HepG2 (cell line): ENCODE results near the gene HCK. TPM values are rescaled to one million over a fixed set of nuclear protein-coding genes. Genes with fewer than 3 reads are reported as not detected.

Experiments used
- ATAC-seq: fragments of 200-7000 bp; cut with Tn5 transposase; 3 replicates; pipeline ENCODE4 v1.9.1; 2020; ENCODE audit warnings: mild to moderate bottlenecking, moderate library complexity
- BruUV-seq: library from RNA; stranded (reverse); fragments of 400-500 nt; replicated peaks from 2 replicates; lab custom pipeline; 2021; lab: Mats Ljungman, UMichigan
- CTCF ChIA-PET: fragments of 300-600 bp; formaldehyde crosslinking; extraction: SDS; loops from one replicate; lab custom pipeline; 2021; ENCODE audit warnings: low total read pairs, inconsistent platforms, low intra/inter-chr PET ratio; lab: Yijun Ruan, JAX
- POLR2A ChIA-PET: fragments of 350-600 bp; sonication (Branson Sonifier 250); formaldehyde crosslinking; loops from one replicate; lab custom pipeline; 2020; ENCODE audit warnings: antibody characterized with exemption, inconsistent platforms; lab: Yijun Ruan, JAX
- DNase-seq: peaks from one replicate; pipeline ENCODE4 v3.0.0-alpha.2; 2015; ENCODE audit warnings: low spot score
- FAIRE-seq: peaks from 3 replicates; lab custom pipeline; 2011; peaks lifted over from hg19 to GRCh38; lab: Jason Lieb, UNC
- H2AFZ ChIP-seq: one replicate; pipeline ENCODE4 v1.6.1; 2011; ENCODE audit warnings: low read length, inconsistent platforms
- H3K27ac ChIP-seq: fragments of 300-600 bp; 3 replicates; pipeline ENCODE4 v1.8.0; 2011; ENCODE audit warnings: mixed run types, mild to moderate bottlenecking, mixed read lengths, low read length, inconsistent platforms; ENCODE audit not compliant: insufficient read depth; ENCODE audit errors: extremely low read length
- H3K27me3 ChIP-seq, 2 experiments: fragments of 200-600 bp in 1 of 2; 2 replicates in 1 of 2; 3 replicates in 1 of 2; pipeline versions ENCODE4 v1.6.0 to v1.8.0; 2011; ENCODE audit warnings: low read length in 2 of 2, mild to moderate bottlenecking in 2 of 2, moderate library complexity in 2 of 2, inconsistent platforms in 1 of 2; ENCODE audit not compliant: insufficient read depth in 2 of 2, control insufficient read depth in 1 of 2
- H3K36me3 ChIP-seq, 2 experiments: fragments of 200-600 bp in 1 of 2; replicated peaks in 1 of 2; 2 replicates in 1 of 2; 3 replicates in 1 of 2; pipeline versions ENCODE4 v1.5.1 to v1.8.0; 2011; ENCODE audit warnings: low read length in 2 of 2, inconsistent platforms in 1 of 2; ENCODE audit not compliant: insufficient read depth in 2 of 2, control insufficient read depth in 1 of 2
- H3K4me1 ChIP-seq: 2 replicates; pipeline ENCODE4 v1.5.1; 2012; ENCODE audit warnings: low read length, inconsistent platforms; ENCODE audit not compliant: insufficient read depth
- H3K4me2 ChIP-seq: 2 replicates; pipeline ENCODE4 v1.6.0; 2011; ENCODE audit warnings: low read depth, low read length, inconsistent platforms
- H3K4me3 ChIP-seq, 3 experiments: fragments of 200-600 bp in 1 of 3; sonication (generic), shearing (Covaris generic) in 1 of 3; replicated peaks in 1 of 3; 2 replicates each; pipeline ENCODE4 v1.5.1; 2011 to 2016; ENCODE audit warnings: low read length in 3 of 3, inconsistent platforms in 2 of 3, low read depth in 2 of 3, mild to moderate bottlenecking in 2 of 3, control low read depth in 1 of 3, mixed read lengths in 1 of 3; ENCODE audit not compliant: insufficient read depth in 1 of 3
- H3K79me2 ChIP-seq: one replicate; pipeline ENCODE4 v1.6.1; 2011; ENCODE audit warnings: low read length, inconsistent platforms; ENCODE audit not compliant: insufficient read depth
- H3K9ac ChIP-seq: 2 replicates; pipeline ENCODE4 v1.6.0; 2011; ENCODE audit warnings: mild to moderate bottlenecking, low read depth, low read length, inconsistent platforms; ENCODE audit not compliant: insufficient read depth
- H3K9me3 ChIP-seq: 2 replicates; pipeline ENCODE4 v1.5.1; 2012; ENCODE audit warnings: mild to moderate bottlenecking, low read length
- H4K20me1 ChIP-seq: 2 replicates; pipeline ENCODE4 v1.6.0; 2011; ENCODE audit warnings: inconsistent platforms, mild to moderate bottlenecking, low read length, moderate library complexity; ENCODE audit not compliant: insufficient read depth
- EZH2 ChIP-seq: conservative IDR thresholded peaks from 2 replicates; pipeline ENCODE4 v1.6.1; 2012; ENCODE audit warnings: mild to moderate bottlenecking, low read depth, low read length, moderate library complexity
- HNF4G ChIP-seq, 2 experiments: sonication (generic) in 1 of 2; formaldehyde crosslinking in 1 of 2; IDR thresholded peaks; 2 replicates each; pipeline versions ENCODE4 v1.4.0 to v1.6.1; 2011 to 2020; ENCODE audit warnings: borderline replicate concordance in 2 of 2, low read depth in 2 of 2, mild to moderate bottlenecking in 2 of 2, low read length in 1 of 2, missing genetic modification reagents in 1 of 2, moderate library complexity in 1 of 2
- MIXL1 ChIP-seq: IDR thresholded peaks from 2 replicates; pipeline ENCODE4 v1.6.1; 2016
- PPARG ChIP-seq: conservative IDR thresholded peaks from 2 replicates; pipeline ENCODE4 v1.6.1; 2016; ENCODE audit warnings: missing biosample characterization, missing genetic modification reagents
- TAF15 ChIP-seq: fragments of 200-400 bp; formaldehyde crosslinking; IDR thresholded peaks from one replicate; pipeline ENCODE4 v1.6.1; 2018; ENCODE audit warnings: mild to moderate bottlenecking, low read depth, low read length; ENCODE audit not compliant: poor library complexity, severe bottlenecking
- ZSCAN12 ChIP-seq: sonication (generic); formaldehyde crosslinking; IDR thresholded peaks from 2 replicates; pipeline ENCODE4 v1.9.0; 2021; ENCODE audit warnings: mild to moderate bottlenecking, missing genetic modification reagents
- WGBS: methylation state at CpG from one replicate; pipeline ENCODE4 v1.1.6; 2017; ENCODE audit warnings: low lambda C conversion rate; 5-methylcytosine and 5-hydroxymethylcytosine counted together
- in situ Hi-C: cut with HindIII; loops from 2 replicates; pipeline ENCODE4 v1.10.0; 2017; ENCODE audit warnings: low pct_unique_long_range_greater_than_20kb; ENCODE audit not compliant: extremely low pct_ligation_motif_present
- intact Hi-C: fragments of 100-400 bp; cut with micrococcal nuclease; formaldehyde crosslinking; loops from one replicate; pipeline ENCODE4 v1.10.0; 2022; ENCODE audit not compliant: unreplicated experiment
- polyA plus RNA-seq, 8 experiments: library from polyadenylated mRNA; depleted of rRNA in 3 of 8; stranded (reverse) in 7 of 8; unstranded in 1 of 8; fragments of >200 nt; fragmentation: Illumina TruSeq in 4 of 8; extraction: Trizol in 4 of 8; gene quantifications; 2 replicates each; pipeline versions ENCODE4 v1.2.1 to v1.2.3, GENCODE V29; 2011 to 2016; ENCODE audit warnings: low read depth in 4 of 8, missing spikeins in 1 of 8, mixed read lengths in 1 of 8; ENCODE audit not compliant: insufficient read depth in 1 of 8
- total RNA-seq, 5 experiments: library from RNA; depleted of rRNA; stranded (reverse); fragments of >200 nt; fragmentation: Illumina TruSeq; extraction: Trizol; gene quantifications; 2 replicates each; pipeline ENCODE4 v1.2.3, GENCODE V29; 2016; ENCODE audit warnings: low read depth in 1 of 5
- TF ChIP-seq, protein P1 (sequence below): sonication (generic); formaldehyde crosslinking; IDR thresholded peaks from 2 replicates; pipeline ENCODE4 v1.5.0; 2020; ENCODE audit warnings: missing genetic modification reagents

HCK gene
- total and polyA plus RNA-seq, 2 of the 13 experiments (the other 11 are each of a cell fraction or from before 2014, with no cell fraction given) = 0.04 TPM; not detected in 1

DNA sequence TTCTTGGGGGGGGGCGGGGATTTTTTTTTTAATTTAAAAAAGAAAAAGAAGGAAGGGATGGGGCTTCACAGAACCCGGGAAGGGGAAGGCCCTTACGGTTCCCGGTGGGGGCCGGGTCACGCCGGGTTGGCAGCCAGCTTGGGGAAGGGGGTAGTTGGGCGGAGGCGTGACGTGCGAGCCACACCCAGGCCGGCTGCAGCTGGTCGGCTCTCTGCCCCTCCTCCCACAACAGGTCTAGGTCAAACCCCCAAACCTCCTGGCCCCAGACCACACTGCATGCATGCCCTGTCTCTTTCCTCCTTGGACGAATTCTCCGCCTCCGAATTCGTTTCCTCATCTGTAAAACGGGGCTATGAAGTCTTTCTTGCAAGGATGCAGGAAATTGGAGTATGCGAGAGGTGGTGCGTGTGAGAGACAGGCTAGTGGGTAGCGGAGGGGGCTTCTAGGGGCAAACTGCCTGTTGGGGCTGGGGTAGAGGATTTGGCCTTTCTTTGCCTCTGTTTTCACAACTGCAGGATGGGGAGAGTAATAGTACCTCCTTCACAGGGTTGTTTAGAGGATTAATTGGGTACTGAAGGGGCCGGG lies 828 bp downstream of the HCK start:
- Histone ChIP-seq H2AFZ (no peak overlapping the region), H3K9ac (no peak overlapping the region), H3K9me3 (no peaks in the 10 kb centered on the region), H3K4me2 (no peak overlapping the region), H3K4me1 (no peaks in the 10 kb centered on the region), H3K4me3 (no peak overlapping the region), H3K36me3 (no peaks in the 10 kb centered on the region), H3K79me2 (no peaks in the 10 kb centered on the region), H3K27me3 (peaks cover 19 to 76% of the 10 kb centered on the region in 2 experiments), H4K20me1 (no peaks in the 10 kb centered on the region; the same call in 1 of the 2 replicates), H3K27ac (no peak overlapping the region)
- no TSS peak for BruUV-seq
- DNase-seq (no peak), FAIRE-seq (no peak), ATAC-seq (no peak; the same call in 2 of the 3 replicates)
- intact Hi-C loops (no loop called here), in situ Hi-C loops (no loop called here)
- POLR2A ChIA-PET = no interaction called here
- TF ChIP-seq TAF15 (no peak), EZH2 (peak; percentile 41; the same call in 1 of the 2 replicates)
- WGBS = 40% methylated on average over 22 of the region's 22 CpGs
- CTCF ChIA-PET = no interaction called here

DNA sequence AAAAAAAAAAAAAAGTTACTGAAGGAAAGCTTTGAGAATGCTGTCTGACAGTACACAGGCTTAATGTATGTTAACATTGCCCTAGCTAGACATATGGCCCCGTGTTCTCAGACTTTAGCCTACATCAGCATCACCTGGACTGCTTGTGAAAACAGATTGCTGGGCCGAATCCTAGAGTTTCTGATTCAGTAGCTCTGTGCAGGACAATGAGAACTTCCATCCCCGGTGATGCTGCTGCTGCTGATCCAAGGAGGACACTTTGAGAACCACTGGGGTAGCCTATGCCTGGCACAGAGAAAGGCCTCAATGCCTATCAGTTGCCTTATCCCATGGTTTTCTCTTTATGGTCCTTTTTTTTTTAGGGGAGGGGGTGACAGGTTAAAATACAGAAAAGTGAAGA lies 1.6 kb downstream of the HCK start:
- DNase-seq (no peak), ATAC-seq (no peak), FAIRE-seq (no peak)
- H3K79me2 ChIP-seq = no peaks in the 10 kb centered on the region
- in situ Hi-C loops = no loop called here
- WGBS = 15% methylated on average over 3 of the region's 3 CpGs
- no peaks in the 10 kb centered on the region for H3K9me3 ChIP-seq
- no peak for TF ChIP-seq PPARG (CRISPR knock-in tag)
- no peak for TF ChIP-seq MIXL1 (CRISPR knock-in tag)
- no peak for TF ChIP-seq ZSCAN12 (CRISPR knock-in tag)
- TF ChIP-seq, protein P1, sequence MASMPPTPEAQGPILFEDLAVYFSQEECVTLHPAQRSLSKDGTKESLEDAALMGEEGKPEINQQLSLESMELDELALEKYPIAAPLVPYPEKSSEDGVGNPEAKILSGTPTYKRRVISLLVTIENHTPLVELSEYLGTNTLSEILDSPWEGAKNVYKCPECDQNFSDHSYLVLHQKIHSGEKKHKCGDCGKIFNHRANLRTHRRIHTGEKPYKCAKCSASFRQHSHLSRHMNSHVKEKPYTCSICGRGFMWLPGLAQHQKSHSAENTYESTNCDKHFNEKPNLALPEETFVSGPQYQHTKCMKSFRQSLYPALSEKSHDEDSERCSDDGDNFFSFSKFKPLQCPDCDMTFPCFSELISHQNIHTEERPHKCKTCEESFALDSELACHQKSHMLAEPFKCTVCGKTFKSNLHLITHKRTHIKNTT (CRISPR knock-in tag) = no peak
- TF ChIP-seq HNF4G (IDR thresholded peaks at IDR 0.05; ENCODE audit: borderline replicate concordance, low read depth, low read length) = no peak
- TF ChIP-seq HNF4G (CRISPR knock-in tag; IDR thresholded peaks at IDR 0.05; ENCODE audit: borderline replicate concordance, low read depth) = no peak
- H3K4me1 ChIP-seq = no peaks in the 10 kb centered on the region
- no peaks in the 10 kb centered on the region; the same call in 1 of the 2 replicates for H4K20me1 ChIP-seq
- H3K4me2 ChIP-seq = no peak overlapping the region
- H3K36me3 ChIP-seq = no peaks in the 10 kb centered on the region
- no TSS peak for BruUV-seq
- H3K27me3 ChIP-seq = peaks cover 21 to 84% of the 10 kb centered on the region in 2 experiments
- H3K9ac ChIP-seq = no peak overlapping the region
- no peak overlapping the region for H3K4me3 ChIP-seq
- no peak overlapping the region for H3K27ac ChIP-seq
- intact Hi-C loops = no loop called here
- H2AFZ ChIP-seq = no peak overlapping the region
- CTCF ChIA-PET = no interaction called here
- POLR2A ChIA-PET = no interaction called here
